GM18507 (cell line): ENCODE results near the gene GRWD1.
"Not testable (repeated sequence)": the region's sequence is repeated elsewhere in the genome, so short reads cannot be mapped to it uniquely, and the experiment has no call there.

Source experiments
- DNase-seq: peaks from one replicate; pipeline ENCODE4 v3.0.0; 2011; ENCODE audit warnings: low read depth; ENCODE audit not compliant: insufficient read length; ENCODE audit errors: extremely low spot score
- FAIRE-seq: peaks from 2 replicates; lab custom pipeline; 2011; peaks lifted over from hg19 to GRCh38; lab: Jason Lieb, UNC

The GRWD1 gene

GRCh38 chr19:48476176-48476575 is 30.4 kb downstream of the GRWD1 start:
- DNase-seq: no peak
- FAIRE-seq: no peak

DNA sequence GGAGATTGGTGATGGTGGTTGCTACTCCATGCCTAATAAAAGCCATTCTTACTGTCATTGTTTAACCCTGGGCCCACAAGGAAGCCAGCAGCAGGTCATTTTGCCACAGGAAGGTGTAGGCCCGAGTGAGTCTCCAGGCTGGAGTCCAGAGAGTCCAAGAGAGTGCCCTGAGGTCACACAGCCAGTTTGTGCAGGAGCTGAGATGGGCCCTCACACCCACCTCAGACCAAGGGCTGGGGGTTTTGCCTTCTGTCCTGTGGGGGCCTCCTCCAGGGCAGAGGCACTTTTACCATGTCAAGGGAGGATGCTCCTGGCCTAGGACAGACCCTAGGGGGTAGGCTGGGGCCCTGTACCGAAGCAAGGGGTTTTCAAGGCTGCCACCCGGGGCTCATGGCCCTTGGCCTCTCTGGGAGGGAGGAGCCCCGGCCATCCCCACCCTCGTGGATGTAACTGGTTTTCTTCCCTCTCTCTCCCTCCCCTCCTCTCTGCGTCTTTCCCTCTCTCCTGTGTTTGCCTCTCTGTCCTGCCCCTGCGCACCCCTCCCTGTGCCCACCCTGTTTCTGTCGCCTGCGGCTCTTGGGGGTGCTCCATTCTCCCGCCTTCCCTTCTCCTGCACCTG is 31.4 kb downstream of the GRWD1 start:
- DNase-seq (no peak), FAIRE-seq (no peak)

GRCh38 chr19:48477698-48478338 is 32.0 kb downstream of the GRWD1 start:
- FAIRE-seq: no peak
- no peak for DNase-seq

- no peak for FAIRE-seq
- DNase-seq: no peak
Observed at GRCh38 chr19:48478339-48479256, 32.8 kb downstream of the GRWD1 start.

DNA sequence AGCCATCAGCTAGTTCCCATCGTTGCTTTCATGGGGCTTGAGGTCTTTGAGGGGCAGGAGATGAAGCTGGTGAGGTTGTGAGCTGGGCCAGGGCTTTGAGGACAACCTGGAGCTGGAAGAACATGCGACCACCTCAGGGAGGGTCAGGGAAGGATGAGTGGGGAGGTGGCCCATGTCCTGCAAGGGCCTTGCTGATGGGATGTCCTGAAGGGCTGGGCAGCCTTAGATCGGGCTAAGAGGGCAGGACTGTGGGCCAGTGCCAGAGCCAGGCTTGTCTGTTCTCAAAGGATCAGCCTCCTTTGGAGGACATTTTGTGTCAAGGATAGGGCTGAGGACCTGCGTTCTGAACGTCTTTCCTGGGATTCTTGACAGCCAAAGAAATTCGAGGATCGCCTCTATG is 33.9 kb downstream of the GRWD1 start:
- DNase-seq (no peak), FAIRE-seq (no peak)

- FAIRE-seq: no peak
Observed at GRCh38 chr19:48480183-48480557, 34.4 kb downstream of the GRWD1 start.

GRCh38 chr19:48480558-48481500 is 35.0 kb downstream of the GRWD1 start:
- DNase-seq: no peak
- FAIRE-seq: no peak

More at GRCh38 chr19:48480183-48480557, 34.4 kb downstream of the GRWD1 start:
- DNase-seq: no peak

DNA sequence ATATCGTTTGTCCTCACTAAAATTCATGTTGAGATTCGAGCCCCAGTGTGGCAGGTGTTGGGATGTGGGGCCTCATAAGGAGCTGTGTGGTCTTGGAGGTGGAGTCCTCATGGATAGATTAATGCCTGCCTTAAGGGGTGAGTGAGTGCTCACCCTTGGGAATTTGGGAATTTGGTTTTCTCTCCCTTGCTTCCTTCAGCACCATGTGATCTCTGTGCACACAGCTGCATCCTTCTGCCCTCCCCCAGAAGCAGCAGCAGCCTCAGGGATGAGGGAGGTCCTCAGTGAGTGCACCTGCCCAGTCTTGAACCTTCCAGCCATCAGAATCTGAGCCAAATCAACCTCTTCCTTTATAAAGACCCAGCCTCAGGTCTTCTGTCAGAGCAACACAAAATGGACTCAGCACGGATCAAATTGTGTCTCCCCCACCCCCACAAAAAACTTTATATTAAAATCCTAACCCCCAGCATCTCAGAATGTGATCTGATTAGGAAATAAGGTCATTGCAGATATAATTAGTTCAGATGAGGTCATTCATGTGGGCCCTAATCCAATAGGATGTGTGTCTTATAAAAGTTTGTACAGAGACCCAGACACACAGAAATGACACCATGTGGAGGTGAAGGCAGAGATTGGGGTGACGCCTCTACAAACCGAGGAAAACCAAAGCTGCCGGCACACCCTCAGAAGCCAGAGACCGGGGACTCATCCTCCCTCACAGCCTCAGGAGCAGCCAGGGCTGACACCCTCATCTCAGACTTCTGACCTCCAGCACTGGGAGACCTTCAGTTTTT is 36.3 kb downstream of the GRWD1 start:
- DNase-seq (no peak), FAIRE-seq (no peak)

- FAIRE-seq: no peak
- DNase-seq: no peak
Observed at GRCh38 chr19:48483301-48483700, 37.5 kb downstream of the GRWD1 start.

GRCh38 chr19:48484247-48484893 is 38.6 kb downstream of the GRWD1 start:
- FAIRE-seq (no peak), DNase-seq (no peak)

GRCh38 chr19:48484931-48485612 is 39.3 kb downstream of the GRWD1 start:
- DNase-seq (no peak), FAIRE-seq (no peak)

GRCh38 chr19:48486706-48487105 is 40.9 kb downstream of the GRWD1 start:
- not testable (repeated sequence) for DNase-seq, FAIRE-seq

DNA sequence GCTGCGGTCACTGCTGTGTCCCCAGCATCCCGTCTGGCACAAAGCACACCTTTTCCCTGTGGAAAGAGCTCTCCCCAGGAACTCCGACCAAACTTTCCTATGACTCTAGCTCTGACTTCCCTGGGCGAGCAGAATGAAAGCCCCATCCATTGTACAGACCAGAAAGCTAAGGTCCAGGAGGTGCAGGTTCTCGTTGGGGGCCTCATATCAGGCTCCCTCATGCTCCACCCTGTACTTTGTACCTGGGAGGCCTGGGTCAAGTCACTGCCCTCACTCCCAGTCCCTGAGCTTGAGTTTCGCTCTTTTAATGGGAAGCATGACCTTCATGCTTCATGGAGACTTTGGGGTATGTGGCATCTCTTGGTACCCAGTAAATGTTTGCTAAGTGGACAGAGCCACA is 41.8 kb downstream of the GRWD1 start:
- no peak for FAIRE-seq
- no peak for DNase-seq

DNA sequence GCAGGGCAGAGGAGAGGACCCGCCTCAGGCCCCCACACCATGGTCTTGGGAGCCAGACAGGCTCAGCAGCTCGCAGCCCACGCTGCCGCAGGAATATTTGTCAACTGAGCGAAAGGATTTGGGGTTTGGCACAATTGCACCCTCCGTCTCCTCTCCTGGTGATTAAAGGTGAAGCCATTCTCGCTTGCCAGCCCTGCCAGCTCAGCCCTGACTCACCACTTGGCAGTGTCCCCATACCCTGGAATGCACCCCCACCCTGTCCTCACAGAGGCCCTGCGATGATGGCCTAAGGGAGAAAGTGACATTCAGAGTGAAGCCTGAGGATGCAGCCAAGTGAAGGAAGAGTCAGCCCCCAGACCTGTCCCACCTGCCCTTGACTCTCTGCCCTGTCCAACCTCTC is 42.2 kb downstream of the GRWD1 start:
- DNase-seq (no peak), FAIRE-seq (no peak)

GRCh38 chr19:48488478-48488877 is 42.7 kb downstream of the GRWD1 start:
- DNase-seq, FAIRE-seq: not testable (repeated sequence)

DNA sequence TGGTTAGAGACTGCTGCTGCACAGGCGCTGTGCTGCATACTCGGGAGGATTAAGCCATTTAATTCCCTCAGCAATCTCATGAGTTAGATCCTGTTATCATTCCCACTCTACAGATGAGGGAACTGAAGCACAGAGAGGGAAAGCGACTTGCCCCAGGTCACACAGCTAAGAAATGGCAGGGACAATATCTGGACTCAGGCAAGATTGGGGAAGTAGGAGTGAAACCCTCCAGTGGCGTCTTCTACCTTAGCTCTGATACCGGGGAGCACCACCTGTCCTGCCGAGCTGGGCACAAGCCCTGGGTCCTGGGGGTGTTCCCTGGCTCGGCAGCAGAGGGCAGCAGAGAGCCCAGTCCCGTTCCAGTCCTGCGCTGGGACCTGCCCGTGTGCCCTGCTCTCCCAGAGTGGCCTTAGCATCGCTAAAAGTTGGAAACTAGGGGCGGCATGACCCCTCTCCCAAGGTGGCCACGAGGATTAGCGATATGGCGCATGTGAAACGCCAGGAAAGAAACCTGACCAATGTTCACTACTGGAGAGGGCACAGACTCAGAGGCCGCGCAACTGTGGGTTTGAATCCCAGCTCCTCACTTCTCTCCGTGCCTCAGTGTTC is 43.9 kb downstream of the GRWD1 start:
- DNase-seq: peak; percentile 73
- peak; percentile 93 for FAIRE-seq
